CD4-positive, alpha-beta T cell treated with Interleukin-12 subunit alpha and Interleukin-12 subunit beta, for 1 hour (primary cell): Measurements from ENCODE around the gene IPO9.
A peak's percentile ranks its signal among the peaks of the same experiment; 100 is the strongest.

Experiments
- DNase-seq: peaks from one replicate; pipeline ENCODE4 v3.0.0-alpha.2; 2020

IPO9 gene

DNA sequence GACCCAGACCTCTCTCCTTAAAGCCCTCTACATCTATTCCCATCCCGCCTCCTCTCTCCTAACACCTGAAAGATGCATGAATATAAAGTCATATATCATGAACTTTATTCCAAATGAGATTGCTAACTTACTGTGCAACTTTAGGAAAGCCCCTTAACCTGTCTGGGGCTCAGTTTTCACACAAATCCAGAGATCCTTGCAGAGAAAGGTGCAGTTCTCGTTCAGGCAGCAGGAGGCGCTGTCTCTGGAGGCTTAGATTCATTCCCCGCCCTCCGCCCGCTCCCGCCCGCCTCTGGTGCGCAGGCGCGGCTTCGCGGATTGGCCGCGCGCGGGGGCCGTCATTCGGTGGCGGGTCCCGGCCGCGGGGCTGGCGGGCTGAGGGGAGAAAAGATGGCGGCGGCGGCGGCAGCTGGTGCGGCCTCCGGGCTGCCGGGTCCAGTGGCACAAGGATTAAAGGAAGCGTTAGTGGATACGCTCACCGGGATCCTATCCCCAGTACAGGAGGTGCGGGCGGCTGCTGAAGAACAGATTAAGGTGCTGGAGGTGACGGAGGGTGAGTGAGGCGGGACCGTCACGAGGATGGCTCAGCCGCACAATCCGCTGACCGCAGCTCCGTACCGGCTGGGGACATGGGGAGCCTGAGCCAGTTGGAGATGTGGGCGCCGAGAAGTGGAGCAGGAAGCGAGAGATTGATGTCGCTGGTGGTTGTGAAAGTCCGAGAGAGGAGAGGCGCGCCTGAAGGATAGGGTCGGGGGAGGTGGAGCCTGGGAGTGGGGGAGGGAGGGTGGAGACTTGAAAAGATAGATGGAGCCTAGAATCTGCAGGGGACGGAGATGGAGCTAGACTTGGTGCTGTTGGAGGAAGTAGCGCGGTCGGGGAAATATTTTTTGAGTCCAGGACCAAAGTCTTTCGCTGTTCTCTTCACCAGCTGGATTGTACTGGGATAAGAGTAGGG lies at the start of gene IPO9:
TSS of gene IPO9 (plus strand) at position 338 of the 955 bp plus-strand sequence. CDS start at position 391, 53 bp downstream.
- peak; percentile 94 for DNase-seq

DNA sequence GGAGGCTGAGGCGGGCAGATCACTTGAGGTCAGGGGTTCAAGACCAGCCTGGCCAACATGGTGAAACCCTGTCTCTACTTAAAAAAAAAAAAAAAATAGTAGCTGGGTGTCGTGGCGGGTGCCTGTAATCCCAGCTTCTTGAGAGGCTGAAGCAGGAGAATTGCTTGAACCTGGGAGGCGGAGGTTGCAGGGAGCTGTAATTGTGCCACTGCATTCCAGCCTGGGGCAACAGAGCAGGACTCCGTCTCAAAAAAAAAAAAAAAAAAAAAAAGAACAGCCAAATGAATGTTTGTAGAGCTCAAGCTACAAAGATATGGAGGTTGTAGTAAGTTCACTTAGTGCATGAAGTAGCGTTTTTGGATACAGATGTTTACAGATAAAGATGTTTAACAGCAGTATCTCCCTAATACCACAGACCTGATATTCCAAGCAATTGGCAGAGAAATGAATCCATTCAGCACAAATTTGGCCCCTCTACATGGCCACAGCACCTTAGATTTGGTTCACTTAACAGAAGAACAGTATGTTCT lies 49.5 kb upstream of the IPO9 start:
- no peak for DNase-seq

DNA sequence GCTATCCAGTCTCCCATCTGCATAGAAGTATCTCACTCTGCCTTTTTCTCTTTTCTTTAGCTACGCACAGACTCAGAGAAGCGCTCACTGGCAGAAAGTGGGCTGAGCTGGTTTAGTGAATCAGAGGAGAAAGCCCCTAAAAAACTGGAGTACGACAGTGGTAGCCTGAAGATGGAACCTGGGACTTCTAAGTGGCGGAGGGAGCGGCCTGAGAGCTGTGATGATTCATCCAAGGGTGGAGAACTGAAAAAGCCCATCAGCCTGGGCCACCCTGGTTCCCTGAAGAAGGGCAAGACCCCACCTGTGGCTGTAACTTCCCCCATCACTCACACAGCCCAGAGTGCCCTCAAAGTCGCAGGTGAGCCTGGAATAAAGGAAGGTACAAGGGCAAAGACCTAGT lies 48.0 kb upstream of the IPO9 start:
- DNase-seq = no peak

DNA sequence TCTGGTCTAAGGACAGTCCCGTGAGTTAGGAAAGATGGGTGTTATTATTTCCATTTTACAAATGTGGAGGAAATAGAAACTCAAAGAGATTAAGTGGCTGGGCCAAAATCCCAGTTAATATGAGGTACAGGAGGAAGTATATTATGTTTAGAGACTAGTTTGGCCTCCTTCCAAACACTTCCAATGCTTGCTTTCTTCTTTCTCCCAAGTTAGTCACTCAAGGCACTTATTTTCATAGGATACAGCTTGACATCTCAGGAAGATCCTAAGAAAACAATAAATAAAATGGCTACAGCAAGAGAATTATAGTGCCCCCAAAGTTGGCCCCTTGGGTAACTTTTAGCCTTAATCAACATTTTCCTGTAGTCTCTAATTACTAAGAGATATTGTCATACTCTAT lies 47.5 kb upstream of the IPO9 start:
- DNase-seq = no peak

DNA sequence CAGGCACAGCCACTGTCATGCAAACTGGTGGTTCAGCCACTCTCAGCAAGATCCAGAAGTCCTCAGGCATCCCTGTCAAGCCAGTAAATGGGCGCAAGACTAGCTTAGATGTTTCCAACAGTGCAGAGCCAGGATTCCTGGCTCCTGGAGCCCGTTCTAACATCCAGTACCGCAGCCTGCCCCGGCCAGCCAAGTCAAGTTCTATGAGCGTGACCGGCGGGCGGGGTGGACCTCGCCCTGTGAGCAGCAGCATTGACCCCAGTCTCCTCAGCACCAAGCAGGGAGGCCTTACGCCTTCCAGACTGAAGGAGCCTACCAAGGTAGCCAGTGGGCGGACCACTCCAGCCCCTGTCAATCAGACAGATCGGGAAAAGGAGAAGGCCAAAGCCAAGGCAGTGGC lies 46.6 kb upstream of the IPO9 start:
- DNase-seq = no peak

DNA sequence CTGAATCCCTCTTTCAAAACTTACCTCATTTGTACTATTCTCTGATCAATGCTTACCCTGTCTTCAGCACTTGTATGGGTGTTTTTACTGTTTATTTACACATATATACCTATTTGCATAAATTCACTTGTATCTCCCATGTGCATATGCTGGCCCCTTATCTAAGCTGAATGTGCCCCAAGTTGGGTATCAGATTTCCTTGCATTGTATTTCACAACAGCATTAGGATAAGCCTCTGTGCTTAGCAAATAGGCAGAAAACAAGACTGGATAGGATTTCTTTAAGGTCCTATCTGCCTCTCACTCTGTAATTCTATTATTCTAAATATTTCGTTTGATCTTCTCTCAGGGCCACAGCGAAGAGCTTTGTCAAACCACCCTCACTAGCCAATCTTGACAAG lies 45.9 kb upstream of the IPO9 start:
- DNase-seq = no peak

DNA sequence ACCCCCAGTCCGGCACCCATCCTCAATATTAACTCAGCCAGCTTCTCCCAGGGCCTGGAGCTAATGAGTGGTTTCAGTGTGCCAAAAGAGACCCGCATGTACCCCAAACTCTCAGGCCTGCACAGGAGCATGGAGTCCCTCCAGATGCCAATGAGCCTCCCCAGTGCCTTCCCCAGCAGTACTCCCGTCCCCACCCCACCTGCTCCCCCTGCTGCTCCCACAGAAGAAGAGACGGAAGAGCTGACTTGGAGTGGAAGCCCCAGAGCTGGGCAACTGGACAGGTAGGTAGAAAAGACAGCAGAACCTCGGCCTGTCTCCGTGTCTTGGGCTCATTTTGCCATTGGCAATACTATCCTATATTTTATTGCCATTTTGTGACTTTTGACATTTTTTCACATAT lies 45.4 kb upstream of the IPO9 start:
- no peak for DNase-seq

DNA sequence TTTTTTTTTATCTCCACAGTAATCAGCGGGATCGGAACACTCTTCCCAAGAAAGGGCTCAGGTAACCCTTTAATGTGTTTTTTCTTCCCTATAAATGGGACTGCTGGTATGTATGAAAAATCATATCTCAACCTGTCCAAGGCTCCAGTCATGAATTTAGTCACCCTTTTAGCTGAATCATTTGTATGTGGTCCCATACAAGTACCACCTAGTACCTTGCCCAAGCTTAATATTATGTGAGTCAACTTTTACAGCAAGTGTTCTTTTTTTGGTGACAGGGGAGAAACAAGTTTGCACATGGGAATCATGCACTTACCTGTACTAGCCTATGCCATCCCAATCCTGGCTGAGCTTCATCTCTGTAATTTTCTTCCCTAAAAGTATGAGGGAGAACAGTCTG lies 43.7 kb upstream of the IPO9 start:
- DNase-seq = no peak

DNA sequence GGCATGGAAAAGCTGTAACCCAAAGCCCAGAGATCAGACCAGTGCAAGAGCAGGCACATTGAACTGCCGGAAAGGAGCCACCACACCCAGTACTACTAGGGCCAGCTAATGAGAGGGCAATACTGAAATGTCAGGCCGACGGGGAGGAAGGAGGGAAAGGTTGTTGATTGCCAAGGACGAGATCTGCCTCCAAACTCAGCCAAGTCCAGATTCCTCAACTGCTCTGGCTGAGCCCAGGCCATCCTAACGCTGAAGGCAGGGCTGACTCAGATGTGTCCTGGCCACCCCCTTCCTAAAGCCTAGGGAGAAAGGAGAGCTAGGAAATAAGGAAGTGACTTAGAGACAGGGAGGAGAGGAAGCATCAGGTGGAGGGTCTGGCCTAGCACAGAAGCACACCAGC lies 42.1 kb upstream of the IPO9 start:
- DNase-seq = no peak

DNA sequence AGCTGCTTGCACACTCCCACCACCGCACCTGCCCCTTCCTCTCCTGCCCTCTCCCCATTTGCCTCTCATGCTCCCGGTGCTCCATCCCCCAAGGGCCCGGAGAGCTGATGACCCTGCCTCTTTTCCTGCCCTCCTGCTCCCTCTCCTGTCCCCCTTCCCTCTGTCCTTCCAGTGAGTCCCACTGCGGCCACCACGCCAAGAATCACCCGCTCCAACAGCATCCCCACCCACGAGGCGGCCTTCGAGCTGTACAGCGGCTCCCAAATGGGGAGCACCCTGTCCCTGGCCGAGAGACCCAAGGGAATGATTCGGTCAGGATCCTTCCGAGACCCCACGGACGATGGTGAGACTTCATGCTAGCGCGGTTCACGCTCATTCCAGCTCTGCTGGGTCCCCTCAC lies 40.7 kb upstream of the IPO9 start:
- no peak for DNase-seq

DNA sequence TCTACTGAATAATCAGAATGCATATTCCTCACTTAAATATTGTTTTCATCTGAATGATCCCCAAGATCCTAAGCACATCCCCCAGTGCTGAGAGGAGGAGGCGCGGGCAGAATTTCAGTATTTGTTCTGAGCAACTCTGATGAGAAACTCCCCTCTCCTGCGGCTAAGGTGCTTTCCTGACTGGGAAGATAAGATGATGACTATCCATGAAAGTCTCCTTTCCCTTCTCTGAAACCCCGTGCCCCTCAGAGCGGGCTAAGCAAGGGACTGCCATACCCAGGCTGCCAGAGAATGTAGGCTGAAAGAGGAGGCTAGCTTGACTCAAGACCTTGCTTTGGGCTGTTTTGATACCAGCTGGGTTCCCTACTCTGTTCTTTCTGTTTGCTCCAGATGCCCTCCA lies 39.7 kb upstream of the IPO9 start:
- DNase-seq = no peak

DNA sequence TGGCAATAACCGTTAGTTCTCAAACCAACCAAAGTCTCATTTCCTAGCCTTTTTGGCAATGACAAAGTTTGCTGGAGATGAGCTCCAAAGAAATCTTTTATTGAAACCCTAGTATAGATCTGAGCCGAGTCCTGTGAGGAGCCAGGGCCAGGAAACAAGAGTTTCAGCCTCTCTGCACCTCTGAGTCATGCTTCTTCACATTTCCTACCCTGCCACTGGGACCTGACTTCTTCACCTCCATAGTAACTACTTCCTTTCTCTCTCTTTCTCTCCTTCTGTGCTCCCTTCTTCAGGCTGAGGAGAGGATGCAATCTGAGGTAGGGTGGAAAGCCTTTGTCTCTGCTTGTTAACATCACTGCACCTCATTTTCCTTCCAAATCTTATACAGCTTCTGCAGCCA lies 38.7 kb upstream of the IPO9 start:
- no peak for DNase-seq

DNA sequence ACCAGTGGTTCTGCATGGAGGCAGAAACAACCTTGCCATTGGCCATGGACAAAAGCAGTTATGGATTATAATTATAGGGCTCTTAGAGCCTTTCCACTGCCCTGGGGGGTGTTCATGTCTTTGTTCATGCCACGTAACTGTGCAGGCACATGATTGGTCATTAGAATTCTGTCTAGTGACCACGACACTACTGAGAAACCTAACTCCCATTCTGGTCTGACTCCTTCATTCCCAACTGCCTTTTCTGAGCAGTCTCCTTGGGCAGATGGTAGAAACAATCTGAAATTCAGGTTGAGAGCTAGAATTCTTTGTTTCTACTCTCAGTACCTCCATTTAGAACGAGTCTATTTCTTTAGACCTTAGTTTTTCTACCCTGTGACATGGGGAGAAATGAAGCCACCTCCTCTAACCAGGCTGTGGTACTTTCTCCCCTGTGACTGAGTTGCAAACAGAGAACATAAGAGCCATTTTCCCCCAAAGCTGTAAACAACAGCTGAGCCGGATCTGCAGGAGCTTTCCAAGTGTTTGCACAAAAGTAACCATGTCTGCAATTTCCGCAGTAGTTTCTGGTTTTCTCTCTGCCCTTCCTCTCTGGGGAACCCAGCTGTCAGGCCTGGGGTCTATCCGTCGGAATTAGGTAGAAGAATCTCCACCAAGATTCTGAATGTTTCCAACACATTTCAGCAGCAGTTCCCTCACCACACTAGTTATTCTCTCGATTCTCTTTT lies 37.7 kb upstream of the IPO9 start:
- no peak for DNase-seq

DNA sequence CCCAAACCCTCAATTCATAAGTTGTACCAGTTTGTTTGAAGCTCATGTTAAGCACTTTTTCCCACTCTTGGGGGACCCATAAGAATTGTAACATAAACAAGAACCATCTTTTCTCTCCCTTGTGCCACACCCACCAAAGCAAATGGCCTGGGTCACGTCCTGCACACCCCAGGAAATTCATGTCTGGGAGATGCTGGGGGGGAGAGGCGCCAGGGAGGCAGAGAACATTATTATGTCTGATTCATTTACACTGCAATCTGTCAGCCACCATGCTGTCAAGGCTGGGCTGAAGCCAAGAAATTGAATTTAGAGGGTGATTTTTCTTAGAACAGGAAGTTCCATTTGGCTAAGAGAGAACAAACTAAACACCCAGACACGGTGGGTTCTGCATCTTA lies 37.2 kb upstream of the IPO9 start:
- no peak for DNase-seq

DNA sequence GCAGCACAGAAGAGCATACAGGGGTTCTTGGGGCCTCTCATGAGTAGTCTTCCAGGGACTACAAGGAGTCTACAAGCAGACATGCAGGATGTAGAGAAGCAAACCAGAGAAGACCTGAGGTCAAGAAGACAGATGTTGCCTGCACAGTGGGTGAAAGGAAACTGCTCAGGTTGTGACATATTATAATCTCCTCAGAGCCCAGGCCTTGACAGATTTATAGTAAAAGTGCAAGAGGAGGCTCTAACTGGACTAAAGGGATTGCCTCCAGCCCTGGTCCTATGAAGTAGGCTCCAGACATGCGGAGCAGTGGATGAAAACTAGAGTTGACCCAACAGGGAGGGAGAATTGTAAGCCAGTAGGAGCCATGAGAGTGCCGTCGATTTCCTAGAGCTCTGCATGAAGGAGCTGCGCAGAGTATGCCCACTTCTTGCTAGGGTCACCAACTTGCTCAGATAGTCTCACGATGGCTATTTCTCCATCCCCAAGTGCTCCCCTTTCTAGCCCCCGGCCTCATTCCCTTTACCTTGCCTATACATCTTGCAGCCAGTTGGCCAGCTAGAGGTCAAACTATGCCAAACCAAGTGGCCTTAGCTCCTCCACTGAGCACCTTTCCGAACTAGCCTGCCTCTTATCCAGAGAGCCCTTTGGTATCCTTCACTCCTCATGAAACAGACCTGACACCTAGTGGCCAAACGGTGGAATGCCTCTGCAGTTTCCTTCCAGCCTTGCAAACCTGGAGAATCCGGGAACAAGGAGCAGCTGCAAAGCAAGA lies 36.2 kb upstream of the IPO9 start:
- DNase-seq = peak; percentile 55

DNA sequence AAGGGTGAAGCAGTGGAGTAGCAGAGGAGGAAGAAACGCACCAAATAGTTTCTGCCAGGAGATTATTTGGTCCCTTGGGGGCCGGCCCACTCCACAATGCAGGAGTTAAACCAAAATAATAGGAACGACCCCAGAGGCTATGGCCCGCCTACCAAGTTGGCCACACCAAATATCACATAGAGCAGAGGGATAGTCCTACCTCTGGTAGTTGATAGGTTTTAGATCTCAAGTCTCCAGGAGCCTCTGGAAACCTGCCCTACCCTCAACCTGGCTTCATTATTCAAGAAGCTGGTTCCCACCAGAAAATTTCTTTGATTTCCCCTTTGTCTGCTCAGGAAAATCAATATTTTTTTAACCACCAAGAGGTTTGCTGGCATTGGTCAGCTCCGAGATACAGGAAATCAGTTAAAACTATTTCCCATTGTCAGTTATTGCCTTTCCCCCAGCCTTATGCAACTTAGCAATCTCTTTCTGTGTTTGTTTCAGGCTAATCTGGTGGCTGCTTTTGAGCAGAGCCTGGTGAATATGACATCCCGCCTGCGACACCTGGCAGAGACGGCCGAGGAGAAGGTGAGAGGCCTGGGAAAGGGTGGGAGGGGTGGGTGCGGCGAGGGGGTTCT lies 35.5 kb upstream of the IPO9 start:
- DNase-seq = no peak

DNA sequence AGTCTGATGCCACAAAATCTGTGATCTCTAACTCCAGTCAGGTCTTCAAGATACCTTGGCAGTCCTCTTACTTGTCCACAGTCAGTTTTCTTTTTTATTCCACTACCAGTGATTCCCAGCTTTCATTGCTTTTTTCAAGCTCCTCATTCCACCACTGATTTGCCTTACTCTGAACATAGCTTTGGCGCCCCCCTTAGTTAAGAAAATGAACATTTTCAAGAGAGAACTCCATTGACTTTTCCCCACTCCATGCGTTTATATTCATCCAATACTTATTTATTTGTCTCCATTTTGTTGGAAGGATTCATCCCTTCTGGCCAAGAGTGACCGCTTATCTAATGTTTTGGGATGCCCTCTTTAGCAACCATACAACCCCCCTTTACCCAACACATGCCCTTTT lies 33.9 kb upstream of the IPO9 start:
- DNase-seq = no peak

DNA sequence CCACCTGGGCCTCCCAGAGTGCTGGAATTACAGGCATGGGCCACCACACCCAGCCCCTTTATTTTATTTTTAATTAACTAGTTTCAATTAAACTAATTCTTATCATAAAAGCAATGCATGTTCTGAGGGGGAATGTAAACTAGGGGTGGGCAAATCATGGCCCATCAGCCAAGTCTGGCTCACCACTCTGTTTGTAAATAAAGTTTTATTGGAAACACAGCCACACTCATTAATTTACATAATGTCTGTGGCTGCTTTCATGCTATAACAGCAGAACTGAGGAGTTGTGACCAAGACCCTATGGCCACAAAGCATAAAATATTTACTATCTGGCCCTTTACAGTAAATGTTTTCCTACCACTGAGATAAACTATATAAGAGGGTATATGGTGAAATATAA lies 28.7 kb upstream of the IPO9 start:
- DNase-seq = no peak

DNA sequence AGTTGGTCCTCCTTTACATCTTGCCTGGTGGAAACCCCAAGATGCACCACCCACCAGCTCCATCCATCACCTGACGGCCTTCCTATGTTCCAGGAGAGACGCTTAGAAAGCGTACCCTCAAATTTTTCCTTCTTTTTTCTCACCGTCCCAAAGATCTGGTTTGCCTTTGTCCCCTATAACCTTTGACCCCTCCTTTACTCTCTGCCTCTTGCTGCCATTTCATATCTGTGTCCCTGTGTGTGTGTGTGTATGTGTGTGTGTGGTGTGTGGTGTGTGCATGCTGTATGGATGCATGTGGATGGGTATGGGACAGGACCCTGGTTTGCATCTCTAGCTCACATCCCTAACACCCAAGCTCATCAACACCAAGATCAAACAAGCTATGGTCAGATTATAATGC lies 22.2 kb upstream of the IPO9 start:
- DNase-seq = no peak

DNA sequence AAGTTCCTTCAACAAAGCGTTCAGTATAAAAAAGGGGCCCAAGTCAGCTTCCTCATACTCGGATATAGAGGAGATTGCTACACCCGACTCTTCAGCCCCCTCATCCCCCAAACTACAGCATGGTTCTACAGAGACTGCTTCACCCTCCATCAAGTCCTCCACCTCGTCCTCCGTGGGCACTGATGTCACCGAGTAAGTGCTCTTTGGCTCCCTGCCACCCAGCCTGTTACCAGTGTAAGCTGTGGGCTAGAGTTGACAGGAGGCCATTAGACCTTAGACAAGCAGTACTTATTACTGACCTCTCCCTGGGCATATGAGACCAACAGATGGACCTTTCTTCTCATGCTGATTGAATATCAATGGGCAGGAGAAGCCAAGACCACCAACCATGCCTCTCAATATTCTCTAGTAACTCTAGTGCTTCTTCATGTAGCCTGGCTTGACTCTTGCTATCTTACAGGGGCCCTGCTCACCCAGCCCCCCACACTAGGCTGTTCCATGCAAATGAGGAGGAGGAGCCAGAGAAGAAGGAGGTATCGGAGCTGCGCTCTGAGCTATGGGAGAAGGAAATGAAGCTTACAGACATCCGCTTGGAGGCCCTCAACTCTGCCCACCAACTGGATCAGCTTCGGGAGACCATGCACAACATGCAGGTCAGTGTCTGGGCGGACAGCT lies 20.9 kb upstream of the IPO9 start:
- no peak for DNase-seq

DNA sequence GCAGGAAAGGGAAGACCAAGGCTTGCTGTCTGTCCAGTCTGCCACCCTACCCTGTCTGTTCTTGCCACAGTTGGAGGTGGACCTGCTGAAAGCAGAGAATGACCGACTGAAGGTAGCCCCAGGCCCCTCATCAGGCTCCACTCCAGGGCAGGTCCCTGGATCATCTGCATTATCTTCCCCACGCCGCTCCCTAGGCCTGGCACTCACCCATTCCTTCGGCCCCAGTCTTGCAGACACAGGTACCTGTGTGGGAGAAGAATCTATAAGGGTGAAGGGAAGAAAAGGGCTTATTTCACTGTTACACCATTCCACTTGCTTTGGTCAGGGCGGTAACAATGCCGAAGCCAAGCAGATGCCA lies 20.3 kb upstream of the IPO9 start:
- no peak for DNase-seq

DNA sequence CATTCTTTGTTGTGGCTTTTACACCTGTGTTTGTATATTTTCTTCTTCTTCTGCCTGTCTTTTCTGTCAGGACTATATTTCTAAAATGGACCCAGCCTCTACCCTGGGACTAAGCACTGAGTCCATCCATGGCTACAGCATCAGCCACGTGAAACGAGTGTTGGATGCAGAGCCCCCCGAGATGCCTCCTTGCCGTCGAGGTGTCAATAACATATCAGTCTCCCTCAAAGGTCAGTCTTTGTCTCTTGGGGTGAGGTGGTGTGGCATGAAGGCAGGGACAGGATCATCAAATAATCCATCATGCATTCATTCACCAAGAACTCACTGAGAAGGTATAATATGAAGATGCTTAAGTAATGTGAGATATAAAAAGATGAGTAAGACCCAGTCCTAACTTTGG lies 19.1 kb upstream of the IPO9 start:
- no peak for DNase-seq
